Ascending aorta (tissue), 2 donors: ENCODE measurements around the gene ACY1. TPM values are rescaled to one million over a fixed set of nuclear protein-coding genes. Genes with fewer than 3 reads are reported as not detected.

Experiments used
- DNase-seq, 2 donors: peaks; one replicate each; pipeline ENCODE4 v3.0.0-alpha.2; 2019; ENCODE audit warnings: low spot score in 2 of 2
- H3K27ac ChIP-seq, 2 donors: fragments of 200-600 bp; sonication (generic); one replicate each; pipeline ENCODE4 v1.5.1; 2016 to 2017; ENCODE audit warnings: mild to moderate bottlenecking in 1 of 2
- H3K27me3 ChIP-seq: fragments of 200-600 bp; sonication (generic); one replicate; pipeline ENCODE4 v1.5.1; 2017
- H3K36me3 ChIP-seq, 2 donors: fragments of 200-600 bp; sonication (generic); one replicate each; pipeline ENCODE4 v1.5.1; 2016
- H3K4me1 ChIP-seq, 2 donors: fragments of 200-600 bp; sonication (generic); one replicate each; pipeline ENCODE4 v1.5.1; 2016 to 2017; ENCODE audit warnings: mild to moderate bottlenecking in 1 of 2
- H3K4me3 ChIP-seq, 2 donors: fragments of 200-600 bp; sonication (generic); one replicate each; pipeline ENCODE4 v1.5.1; 2016 to 2017; ENCODE audit warnings: mild to moderate bottlenecking in 1 of 2
- H3K9me3 ChIP-seq, 2 donors: fragments of 200-600 bp; sonication (generic); one replicate each; pipeline ENCODE4 v1.5.1; 2016
- intact Hi-C: fragments of 100-400 bp; cut with DNase I; formaldehyde crosslinking; loops from one replicate; pipeline ENCODE4 v1.15.1; 2023
- total RNA-seq: library from RNA; depleted of rRNA; stranded (reverse); fragments of >200 nt; gene quantifications from one replicate; pipeline ENCODE4 v1.1.0, GENCODE V29; 2016
- TF ChIP-seq, protein P1 (sequence below), 3 experiments: fragments of 200-600 bp in 2 of 3; fragments of 450-650 bp in 1 of 3; sonication (generic) in 2 of 3; IDR thresholded peaks; one replicate each; pipeline ENCODE4 v1.5.1; 2016 to 2019; ENCODE audit warnings: antibody characterized with exemption in 3 of 3, mild to moderate bottlenecking in 1 of 3, moderate library complexity in 1 of 3

The ACY1 gene
- total RNA-seq, 1 donor from 2014 or later = 94.0 TPM

DNA sequence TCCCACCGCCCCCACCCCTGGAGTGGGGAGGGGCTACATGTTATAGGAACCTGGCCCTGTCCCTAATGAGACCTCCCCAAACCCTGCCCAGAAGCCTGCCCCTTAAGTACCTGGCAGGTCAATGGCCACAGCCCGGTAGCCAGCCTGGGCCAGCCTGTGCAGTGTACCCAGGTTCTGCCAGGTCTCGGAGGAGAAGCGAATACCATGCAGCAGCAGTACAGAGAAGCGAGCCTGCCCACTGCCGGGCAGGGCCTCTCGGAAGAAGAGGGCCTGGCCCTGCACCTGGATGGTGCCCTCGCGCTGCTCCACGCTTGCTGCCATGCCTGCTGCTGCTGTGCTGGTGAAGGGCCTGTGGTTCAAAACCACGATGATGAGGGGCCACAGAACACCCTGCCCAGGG, 12.0 kb upstream of the ACY1 start:
- H3K4me1 ChIP-seq = peaks cover 6 to 24% of the 10 kb centered on the region in 2 donors
- intact Hi-C loops = loop anchor here (10.0 kb wide), 1 partner anchor 313 kb away; the partner anchor contains the start of gene GLYCTK
- H3K36me3 ChIP-seq = no peaks in the 10 kb centered on the region
- H3K27ac ChIP-seq = no peak overlapping the region
- H3K4me3 ChIP-seq = no peak overlapping the region
- TF ChIP-seq, protein P1, sequence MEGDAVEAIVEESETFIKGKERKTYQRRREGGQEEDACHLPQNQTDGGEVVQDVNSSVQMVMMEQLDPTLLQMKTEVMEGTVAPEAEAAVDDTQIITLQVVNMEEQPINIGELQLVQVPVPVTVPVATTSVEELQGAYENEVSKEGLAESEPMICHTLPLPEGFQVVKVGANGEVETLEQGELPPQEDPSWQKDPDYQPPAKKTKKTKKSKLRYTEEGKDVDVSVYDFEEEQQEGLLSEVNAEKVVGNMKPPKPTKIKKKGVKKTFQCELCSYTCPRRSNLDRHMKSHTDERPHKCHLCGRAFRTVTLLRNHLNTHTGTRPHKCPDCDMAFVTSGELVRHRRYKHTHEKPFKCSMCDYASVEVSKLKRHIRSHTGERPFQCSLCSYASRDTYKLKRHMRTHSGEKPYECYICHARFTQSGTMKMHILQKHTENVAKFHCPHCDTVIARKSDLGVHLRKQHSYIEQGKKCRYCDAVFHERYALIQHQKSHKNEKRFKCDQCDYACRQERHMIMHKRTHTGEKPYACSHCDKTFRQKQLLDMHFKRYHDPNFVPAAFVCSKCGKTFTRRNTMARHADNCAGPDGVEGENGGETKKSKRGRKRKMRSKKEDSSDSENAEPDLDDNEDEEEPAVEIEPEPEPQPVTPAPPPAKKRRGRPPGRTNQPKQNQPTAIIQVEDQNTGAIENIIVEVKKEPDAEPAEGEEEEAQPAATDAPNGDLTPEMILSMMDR (IDR thresholded peaks at IDR 0.05) = no peak
- H3K9me3 ChIP-seq = no peaks in the 10 kb centered on the region
- DNase-seq = no peak
- no peaks in the 10 kb centered on the region for H3K27me3 ChIP-seq

DNA sequence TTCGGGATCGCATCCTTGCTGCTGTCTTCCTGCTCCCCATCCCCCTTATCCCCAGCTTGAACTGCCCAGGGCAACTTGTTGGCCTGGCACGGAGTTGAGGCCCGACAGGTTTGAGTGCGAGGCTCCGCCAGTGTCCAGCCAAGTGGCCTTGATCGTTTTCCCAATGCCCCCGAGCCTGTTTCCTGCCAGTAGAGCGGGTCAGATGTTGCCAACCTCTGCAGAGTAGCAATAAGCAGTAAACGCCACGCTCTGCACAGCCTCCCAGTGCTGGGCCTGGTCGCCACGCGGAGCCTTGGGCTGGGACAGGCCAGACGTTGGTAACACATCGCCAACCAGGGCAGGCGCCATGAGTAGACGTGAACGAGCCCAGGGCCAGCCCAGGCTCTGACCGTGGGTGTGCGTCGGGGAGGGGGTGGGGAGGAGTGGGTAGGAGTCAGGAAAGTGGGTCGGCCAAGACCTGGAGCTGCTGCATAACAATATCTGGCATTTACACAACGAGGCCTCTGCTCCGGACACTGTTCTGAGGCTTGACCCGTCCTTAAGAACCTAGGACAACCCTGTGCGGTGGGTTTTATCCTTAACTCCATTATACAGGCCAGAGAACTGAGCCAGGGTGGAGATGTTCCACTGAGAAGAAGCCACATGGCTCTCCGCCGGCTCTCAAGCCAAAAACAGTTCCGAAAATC, 8.9 kb upstream of the ACY1 start:
- Histone ChIP-seq H3K9me3 (no peaks in the 10 kb centered on the region), H3K4me3 (peak overlapping the region; percentile 74 to 86), H3K4me1 (peaks cover 6 to 17% of the 10 kb centered on the region in 2 donors), H3K27me3 (no peaks in the 10 kb centered on the region), H3K27ac (peak overlapping the region; percentile 96), H3K36me3 (no peaks in the 10 kb centered on the region)
- peak in 1 of 2 donors; percentile 74 for DNase-seq
- TF ChIP-seq, protein P1 (IDR thresholded peaks at IDR 0.05) = no peak
- intact Hi-C loops = loop anchor here (1.0 to 10.0 kb wide), 2 partner anchors 32 to 310 kb away; partner anchors contain the start of genes GLYCTK and PARP3

DNA sequence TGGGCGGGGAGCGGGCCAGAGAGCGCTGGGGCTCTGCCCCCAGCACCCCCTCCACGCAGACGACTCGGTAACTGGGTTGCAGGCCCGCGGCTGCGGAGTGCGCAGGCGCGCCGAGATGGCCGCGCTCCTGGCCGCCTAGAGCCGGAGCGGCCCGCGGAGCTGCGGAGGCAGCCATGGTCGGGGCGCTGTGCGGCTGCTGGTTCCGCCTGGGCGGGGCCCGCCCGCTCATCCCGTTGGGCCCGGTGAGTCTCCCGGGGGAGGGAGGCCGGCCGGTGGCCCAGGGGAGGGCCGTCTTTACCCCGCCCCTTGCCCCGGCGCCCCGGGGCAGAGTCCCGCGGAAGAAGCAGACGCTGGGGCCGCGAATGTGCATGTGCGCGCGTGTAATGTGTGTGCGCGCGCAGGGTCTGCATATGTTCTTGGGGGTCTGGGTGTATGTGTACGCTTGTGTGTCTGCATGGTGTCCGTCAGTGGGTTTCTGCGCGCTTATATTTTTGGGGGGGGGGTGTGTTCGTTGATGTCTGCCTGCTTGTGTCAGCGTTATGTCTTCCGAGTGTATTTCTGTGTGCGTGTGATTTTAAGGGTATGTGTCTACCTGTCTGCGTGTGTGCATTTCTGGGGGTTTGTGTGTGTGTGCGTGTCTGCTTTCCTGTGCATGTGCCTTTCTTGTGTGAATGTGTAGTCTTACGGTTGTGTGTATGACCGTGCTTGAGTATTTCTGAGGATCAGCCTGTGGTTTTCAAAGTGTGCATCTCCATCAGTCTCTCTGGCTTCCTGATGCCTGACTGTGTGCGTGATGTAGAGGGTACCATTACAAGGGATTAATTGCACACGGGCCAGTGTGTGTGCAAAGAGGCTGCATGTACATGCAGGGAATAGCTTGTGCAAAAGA, 8.1 kb upstream of the ACY1 start, which contains the start of gene ABHD14A:
ABHD14A (plus strand) TSS at position 102 of the 889 bp plus-strand sequence; CDS start at position 174, 72 bp downstream.
- Histone ChIP-seq H3K36me3 (no peaks in the 10 kb centered on the region), H3K27ac (peak within 1 kb of the TSS; percentile 96), H3K9me3 (no peaks in the 10 kb centered on the region), H3K4me3 (peak within 1 kb of the TSS; percentile 74 to 86), H3K27me3 (no peaks in the 10 kb centered on the region), H3K4me1 (peaks cover 6 to 17% of the 10 kb centered on the region in 2 donors)
- intact Hi-C loops = loop anchor here (1.0 to 10.0 kb wide), 2 partner anchors 33 to 310 kb away; partner anchors contain the start of genes GLYCTK and PARP3
- TF ChIP-seq, protein P1 (IDR thresholded peaks at IDR 0.05) = no peak
- DNase-seq = peak in 1 of 2 donors; percentile 84

DNA sequence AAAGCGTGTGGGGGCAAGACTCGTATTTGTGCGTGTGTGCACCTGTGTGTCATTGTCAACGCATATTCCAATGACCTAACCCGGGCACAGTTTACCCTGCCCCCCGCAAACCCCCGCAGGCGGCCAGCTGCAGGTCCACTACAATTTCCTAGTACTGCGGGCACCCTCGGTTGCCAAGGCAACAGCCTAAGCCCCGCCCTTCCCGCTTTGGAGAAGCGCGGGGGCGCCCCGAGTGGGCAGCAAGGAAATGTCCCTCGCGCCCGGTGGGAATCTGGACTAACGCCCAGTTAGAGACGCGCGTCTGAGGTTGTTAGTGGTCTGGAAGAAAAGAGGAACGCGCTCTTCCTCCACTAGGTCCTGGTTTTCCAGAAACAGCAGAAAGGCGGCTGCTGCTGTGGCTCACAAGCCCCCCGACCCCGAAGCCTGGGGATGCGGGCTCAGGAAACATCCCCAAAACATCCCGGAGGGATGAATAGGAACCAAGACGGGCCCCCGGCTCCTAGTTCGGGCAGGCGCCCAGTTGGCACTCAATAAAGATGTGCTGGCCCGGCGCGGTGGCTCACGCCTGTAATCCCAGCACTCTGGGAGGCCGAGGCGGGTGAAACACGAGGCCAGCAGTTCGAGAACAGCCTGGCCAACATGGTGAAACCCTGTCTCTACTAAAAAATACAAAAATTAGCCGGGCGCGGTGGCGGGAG, 7.3 kb upstream of the ACY1 start:
- intact Hi-C loops = loop anchor here (10.0 kb wide), 1 partner anchor 309 kb away; the partner anchor contains the start of gene GLYCTK
- Histone ChIP-seq H3K9me3 (no peaks in the 10 kb centered on the region), H3K4me1 (peaks cover 6 to 17% of the 10 kb centered on the region in 2 donors), H3K27ac (peak overlapping the region; percentile 71 to 96), H3K4me3 (peak overlapping the region; percentile 74 to 86), H3K36me3 (no peaks in the 10 kb centered on the region), H3K27me3 (no peaks in the 10 kb centered on the region)
- DNase-seq = peak in 1 of 2 donors; percentile 94
- TF ChIP-seq, protein P1 (IDR thresholded peaks at IDR 0.05) = no peak
